DMS79 (cell line): Measurements from ENCODE around the gene AQP5.

ENCODE experiments used
- DNase-seq: peaks from one replicate; lab custom pipeline; 2025; lab: John Stamatoyannopoulos, UW

The AQP5 gene

DNA sequence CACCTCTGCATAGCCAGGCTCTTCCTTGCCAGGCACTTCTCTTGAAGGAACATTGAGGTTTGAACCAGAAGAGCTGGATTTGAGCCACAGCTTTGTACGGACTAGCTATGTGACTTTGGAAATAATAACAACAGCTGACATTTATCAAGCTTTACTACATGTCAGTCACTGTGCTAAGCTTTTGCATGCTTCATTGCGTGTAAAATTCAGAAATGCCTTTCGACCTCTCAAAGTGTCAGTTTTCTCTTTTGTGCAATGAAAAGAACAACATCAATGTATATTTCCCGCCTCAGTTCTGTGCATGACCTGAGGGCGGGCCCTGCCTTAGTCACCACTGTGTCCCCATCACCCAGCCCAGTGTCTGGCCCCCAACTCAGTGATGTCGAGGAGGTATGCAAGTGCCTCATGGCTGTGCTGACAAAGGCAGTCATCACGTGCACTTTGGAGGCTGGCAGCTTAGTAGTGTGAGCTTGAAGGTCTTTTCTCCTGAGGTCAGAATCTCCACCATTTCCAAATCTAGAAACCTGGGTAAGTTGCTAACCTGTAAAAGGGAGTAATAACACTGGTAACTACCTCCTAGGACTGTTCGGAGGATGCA lies 29.0 kb upstream of the AQP5 start:
- DNase-seq, result no peak

DNA sequence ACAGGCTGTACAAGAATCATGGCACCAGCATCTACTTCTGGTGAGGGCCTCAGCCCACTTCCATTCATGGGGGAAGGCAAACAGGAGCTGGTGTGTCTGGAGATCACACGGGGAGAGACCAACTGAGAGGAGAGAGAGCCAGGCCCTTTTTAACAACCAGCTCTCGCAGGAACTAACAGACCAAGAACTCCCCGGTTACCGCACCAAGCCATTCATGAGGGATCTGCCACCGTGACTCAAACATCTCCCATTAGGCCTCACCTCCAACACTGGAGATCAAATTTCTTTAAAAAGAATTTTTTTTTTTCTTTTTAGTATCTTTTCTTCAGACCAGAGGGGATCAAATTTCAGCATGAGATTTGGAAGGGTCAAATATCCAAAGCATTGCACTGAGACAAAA lies 27.9 kb upstream of the AQP5 start:
- no peak for DNase-seq

- DNase-seq, result no peak
Measured at GRCh38 chr12:49934505-49934904, 27.2 kb upstream of the AQP5 start.

DNA sequence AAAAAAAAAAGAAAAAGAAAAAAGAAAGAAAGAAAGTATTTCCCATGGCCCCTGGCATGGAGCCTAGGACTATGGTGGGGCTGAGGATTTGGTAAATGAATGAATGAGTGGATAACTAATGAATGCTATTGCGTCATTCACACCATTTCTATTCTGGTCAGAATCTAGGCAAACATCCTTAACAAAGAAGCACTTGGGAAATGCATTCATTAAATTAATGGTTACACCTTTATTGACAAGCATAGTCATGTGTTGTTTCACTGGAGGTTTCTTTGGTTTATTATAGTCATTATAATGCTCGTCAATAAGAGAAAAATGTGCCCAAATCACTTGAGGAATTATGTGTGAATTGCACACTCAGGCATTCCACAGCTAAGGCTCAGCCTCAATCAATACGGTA lies 24.7 kb upstream of the AQP5 start:
- DNase-seq, result no peak

DNA sequence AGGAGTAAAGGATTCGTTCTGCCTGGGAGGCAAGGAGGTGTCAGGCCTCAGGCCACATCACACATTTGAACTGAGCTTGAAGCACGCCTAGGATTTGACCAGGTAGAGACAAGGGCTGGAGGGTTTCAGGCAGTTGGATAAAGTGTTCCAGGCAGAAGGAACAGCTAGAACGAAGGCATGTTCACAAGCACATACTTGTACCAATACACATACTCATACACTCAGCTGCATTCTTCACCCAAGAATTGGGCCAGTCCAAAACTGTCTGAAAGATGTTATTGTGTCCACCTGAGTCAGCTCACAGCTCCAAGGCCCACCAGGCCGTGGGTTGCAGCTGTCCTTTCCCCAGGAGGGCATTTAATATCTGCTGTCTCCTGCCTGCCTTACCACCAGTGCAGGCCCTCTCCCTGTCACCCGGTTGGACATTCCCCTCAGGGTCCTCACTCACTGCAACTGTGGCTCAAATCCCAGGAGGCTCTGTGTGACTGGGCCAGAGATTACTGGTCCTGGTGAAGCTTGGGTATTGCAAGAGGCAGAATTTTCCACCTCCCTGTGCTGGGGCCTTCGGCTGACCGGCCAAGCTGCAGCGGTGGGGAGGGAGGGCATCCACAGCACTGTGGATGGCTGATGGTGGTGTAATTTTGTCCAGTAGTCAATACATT lies 23.9 kb upstream of the AQP5 start:
- no peak for DNase-seq

DNA sequence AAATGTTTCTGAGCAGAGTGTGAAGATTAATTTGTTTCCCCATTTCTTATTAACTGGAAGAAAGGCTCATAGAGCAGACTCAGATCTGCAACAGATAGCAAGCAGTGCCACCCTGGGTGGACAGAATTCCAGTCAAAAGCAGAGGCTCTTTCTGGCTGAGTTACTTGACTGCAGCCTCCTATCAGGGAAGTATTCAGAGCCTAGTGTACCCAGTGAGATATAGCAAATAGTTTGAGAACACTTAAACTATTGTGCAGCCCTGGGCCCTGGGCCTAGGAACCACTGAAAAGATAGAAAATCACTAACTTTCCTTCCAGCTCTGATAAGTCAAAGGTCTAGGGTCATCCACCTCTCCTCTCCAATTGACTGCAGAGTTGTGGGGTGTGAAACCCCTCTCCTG lies 22.4 kb upstream of the AQP5 start:
- DNase-seq, result no peak

DNA sequence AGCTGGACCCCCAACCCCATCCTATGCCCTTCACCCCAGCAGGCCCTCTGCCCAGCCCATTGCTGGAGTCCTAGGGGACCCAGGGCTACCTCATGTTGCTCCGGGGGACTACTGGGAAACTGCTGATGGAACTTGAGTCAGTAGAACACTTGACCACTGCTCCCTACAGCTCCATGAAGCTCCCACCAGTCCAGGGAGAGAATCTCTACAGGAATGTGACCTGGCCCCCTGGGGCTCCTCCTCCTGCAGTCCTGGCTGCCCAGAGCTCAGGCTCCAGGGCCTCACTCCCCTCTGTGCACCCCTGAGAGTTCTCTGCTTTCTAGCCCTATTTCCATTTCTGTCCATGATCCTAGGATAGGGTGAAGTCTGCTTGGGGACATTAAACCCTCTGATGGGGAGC lies 22.0 kb upstream of the AQP5 start:
- DNase-seq, result no peak

DNA sequence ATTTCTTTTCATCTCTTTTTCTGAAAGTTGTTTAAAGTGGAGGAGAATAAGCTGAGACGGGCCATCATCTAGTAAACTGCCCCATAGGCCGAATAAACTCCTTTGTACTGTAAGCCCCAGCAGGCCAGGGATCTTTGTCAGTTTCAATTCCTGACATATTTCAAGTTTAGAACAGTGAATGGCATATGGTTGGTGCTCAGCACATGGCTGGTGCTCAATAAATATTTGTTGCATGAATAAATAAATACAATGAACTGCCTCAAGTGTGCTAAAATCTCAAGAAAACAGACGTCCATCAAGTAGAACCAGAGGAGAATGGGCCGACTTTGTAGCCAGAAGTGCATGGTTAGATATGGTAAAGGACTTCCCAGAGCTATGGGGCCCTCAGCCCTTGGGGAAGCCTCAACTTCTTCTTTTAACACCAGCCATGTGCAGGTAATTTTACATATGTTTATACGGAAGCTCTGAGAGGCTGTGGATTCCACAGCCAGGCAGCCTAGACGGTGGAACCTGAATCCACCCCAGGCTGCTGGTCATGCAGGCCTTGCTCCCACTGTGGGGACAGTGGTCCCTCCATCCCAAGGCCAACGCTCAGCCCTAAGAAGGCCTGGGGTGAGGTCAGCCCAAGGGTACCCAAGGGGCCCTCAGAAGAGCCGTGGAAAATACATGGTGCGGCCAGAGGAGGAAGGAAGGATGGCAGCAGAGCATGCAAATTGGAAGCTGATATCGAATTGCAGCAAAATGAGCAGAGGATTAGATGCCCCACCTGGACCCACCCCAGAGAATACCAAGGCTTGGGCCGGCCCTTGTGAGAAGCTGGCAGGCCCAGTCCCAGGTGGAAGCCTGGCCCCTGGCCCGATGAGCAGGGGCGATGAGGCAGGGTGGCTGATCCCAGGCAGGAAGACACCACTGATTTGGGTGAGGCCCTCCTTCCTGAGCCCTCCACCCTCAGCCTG lies 19.8 kb upstream of the AQP5 start:
- no peak for DNase-seq

- no peak for DNase-seq
Measured at GRCh38 chr12:49942512-49942893, 19.2 kb upstream of the AQP5 start.

GRCh38 chr12:49942921-49943624 lies 18.6 kb upstream of the AQP5 start:
- no peak for DNase-seq

- DNase-seq, result no peak
Measured at GRCh38 chr12:49943625-49943960, 18.1 kb upstream of the AQP5 start.

DNA sequence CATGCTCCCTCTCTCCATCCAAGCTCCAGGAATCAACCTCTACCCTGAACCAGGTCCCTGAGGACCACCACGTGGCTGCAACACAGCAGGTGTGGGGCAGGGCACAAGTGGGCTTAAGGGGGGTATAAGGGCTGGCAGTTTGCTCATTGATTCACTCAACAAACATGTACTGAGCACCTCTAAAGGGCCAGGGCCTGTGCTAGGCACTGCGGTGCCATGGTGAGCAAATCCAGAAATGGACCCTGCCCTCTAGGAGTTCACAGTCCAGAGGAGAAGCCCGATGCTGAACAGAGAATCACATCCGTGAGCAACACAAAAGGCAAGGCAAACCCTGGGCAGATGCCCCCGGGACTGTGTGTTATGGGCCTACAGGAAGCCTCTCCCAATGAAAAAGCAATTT lies 17.6 kb upstream of the AQP5 start:
- DNase-seq, result no peak

GRCh38 chr12:49944718-49945117 lies 17.0 kb upstream of the AQP5 start:
- no peak for DNase-seq

- DNase-seq, result no peak
Measured at GRCh38 chr12:49945394-49946080, 16.1 kb upstream of the AQP5 start.

GRCh38 chr12:49946086-49946485 lies 15.6 kb upstream of the AQP5 start:
- DNase-seq, result peak; percentile 43

DNA sequence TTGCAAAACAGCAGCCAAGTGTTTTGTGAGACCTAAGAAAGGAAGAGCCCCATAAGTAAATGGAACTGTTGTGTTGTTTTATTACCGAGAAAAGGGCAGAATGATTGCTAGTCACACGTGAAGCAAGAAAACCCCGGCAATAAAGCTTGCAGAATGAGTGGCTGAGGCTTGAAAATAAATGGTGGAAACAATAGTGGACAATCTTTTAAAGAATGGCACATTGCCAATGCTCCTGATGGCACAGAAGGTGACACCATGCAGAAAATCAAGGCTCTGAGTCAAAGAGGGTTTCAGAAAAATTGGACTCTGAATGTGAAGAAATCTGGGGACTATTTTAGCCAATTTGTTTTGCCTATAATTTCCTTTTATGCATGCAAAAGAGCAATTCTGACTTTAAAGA lies 15.2 kb upstream of the AQP5 start:
- DNase-seq, result peak; percentile 69

- DNase-seq, result no peak
Measured at GRCh38 chr12:49947593-49948226, 14.0 kb upstream of the AQP5 start.

DNA sequence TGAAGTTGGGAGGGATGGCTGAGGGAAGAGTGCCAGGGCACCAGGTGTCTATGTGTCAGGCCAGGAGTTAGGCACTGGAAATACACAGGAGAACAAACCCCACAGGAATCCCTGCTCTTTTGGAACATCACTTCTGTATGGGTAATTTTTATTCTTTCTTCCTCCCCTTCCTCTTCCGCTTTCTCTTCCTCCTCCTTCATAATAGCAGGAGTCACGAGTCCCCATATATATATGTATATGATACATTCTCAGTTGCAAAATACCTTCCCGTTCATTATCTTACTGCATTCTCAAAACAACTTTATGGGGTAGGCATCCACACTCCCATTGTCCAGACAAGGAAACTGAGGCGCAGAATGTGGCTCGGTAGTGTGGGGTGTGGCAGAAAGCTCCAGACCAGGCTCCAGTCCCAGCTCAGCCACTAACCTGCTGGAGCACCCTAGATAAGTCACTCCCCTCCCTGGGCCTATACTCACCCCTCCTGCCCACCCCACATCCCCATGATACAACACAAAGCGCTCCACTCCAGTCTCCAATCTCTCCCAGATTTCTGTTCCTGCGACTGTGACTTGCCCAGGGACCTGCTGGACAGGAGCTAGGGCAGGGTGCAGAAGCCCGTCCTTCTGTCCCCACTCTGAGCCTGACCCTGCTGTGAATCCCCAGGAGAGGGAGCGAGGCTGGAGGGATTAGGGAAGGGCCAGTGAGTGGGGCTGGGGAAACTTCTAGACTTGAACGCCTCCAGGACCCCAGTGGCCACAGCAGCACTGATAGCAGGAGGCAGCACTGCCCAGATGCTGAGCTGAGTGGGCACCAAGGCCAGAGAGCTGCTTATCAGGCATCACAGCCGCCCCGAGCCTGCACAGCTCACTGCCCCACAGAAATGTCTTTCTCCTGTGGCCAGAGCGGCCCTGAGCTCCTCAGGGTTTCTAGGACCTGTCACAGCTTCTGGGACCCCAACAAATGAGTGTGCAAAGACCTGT lies 12.5 kb upstream of the AQP5 start:
- no peak for DNase-seq

- no peak for DNase-seq
Measured at GRCh38 chr12:49949866-49950265, 11.8 kb upstream of the AQP5 start.
